C4-2B (cell line): Measurements from ENCODE around the gene B4GALT6.

ENCODE experiments used
- CTCF ChIP-seq: fragments of 450-650 bp; conservative IDR thresholded peaks from 2 replicates; pipeline ENCODE4 v1.5.1; 2017; ENCODE audit warnings: mild to moderate bottlenecking
- ZFX ChIP-seq: fragments of 450-650 bp; IDR thresholded peaks from 2 replicates; pipeline ENCODE4 v1.6.1; 2017

GRCh38 chr18:31658670-31659575, 25.5 kb downstream of the B4GALT6 start:
- TF ChIP-seq CTCF, result no peak
- no peak for TF ChIP-seq ZFX
